ENCODE results near the gene NEK10. TPM values are rescaled to one million over a fixed set of nuclear protein-coding genes. Genes with fewer than 3 reads are reported as not detected.

Gene NEK10
- total RNA-seq, 1 donor from 2014 or later, result 1.2 TPM

- Mint-ChIP-seq H3K4me3 (ENCODE audit: unreplicated experiment) (no peak overlapping the region), H3K27ac (ENCODE audit: unreplicated experiment) (no peak overlapping the region), H3K4me1 (ENCODE audit: unreplicated experiment) (peaks cover 5% of the 10 kb centered on the region), H3K9me3 (ENCODE audit: unreplicated experiment) (no peaks in the 10 kb centered on the region), H3K36me3 (ENCODE audit: low read depth, unreplicated experiment) (no peaks in the 10 kb centered on the region), H3K27me3 (ENCODE audit: unreplicated experiment) (no peaks in the 10 kb centered on the region)
- TF ChIP-seq CTCF (IDR thresholded peaks at IDR 0.05; ENCODE audit: unreplicated experiment), result no peak
- no peak for DNase-seq (ENCODE audit: low spot score)
Measured at GRCh38 chr3:27391796-27392195, 22.6 kb upstream of the NEK10 start.

- H3K9me3 Mint-ChIP-seq (ENCODE audit: unreplicated experiment), result no peaks in the 10 kb centered on the region
- DNase-seq (ENCODE audit: low spot score), result no peak
- H3K4me1 Mint-ChIP-seq (ENCODE audit: unreplicated experiment), result no peaks in the 10 kb centered on the region
- no peak overlapping the region for H3K27ac Mint-ChIP-seq (ENCODE audit: unreplicated experiment)
- no peak overlapping the region for H3K4me3 Mint-ChIP-seq (ENCODE audit: unreplicated experiment)
- no peaks in the 10 kb centered on the region for H3K27me3 Mint-ChIP-seq (ENCODE audit: unreplicated experiment)
- no peak for TF ChIP-seq CTCF (IDR thresholded peaks at IDR 0.05; ENCODE audit: unreplicated experiment)
- no peaks in the 10 kb centered on the region for H3K36me3 Mint-ChIP-seq (ENCODE audit: low read depth, unreplicated experiment)
Measured at GRCh38 chr3:27387625-27388024, 18.4 kb upstream of the NEK10 start.

DNA sequence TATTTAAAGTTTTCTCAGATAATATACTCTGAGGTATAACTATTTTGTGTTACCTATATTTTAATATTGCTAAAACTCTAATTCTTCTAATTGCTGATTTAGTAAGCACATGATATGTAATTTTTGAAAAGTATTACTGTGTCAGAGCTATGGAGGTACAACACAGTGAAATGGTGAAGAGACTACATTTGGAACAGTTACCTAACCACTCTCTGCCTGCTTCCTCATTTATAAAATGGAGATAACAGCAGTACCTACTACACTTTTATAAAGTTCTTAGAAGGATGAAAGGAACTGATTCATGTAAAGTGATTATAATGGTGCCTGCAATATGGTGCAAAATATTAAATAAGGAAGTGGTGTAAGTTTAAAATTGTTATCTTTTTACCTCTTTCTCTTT lies 16.3 kb upstream of the NEK10 start:
- Mint-ChIP-seq H3K4me1 (ENCODE audit: unreplicated experiment) (no peaks in the 10 kb centered on the region), H3K9me3 (ENCODE audit: unreplicated experiment) (no peaks in the 10 kb centered on the region), H3K36me3 (ENCODE audit: low read depth, unreplicated experiment) (no peaks in the 10 kb centered on the region), H3K27me3 (ENCODE audit: unreplicated experiment) (no peaks in the 10 kb centered on the region), H3K27ac (ENCODE audit: unreplicated experiment) (no peak overlapping the region), H3K4me3 (ENCODE audit: unreplicated experiment) (no peak overlapping the region)
- no peak for DNase-seq (ENCODE audit: low spot score)
- no peak for TF ChIP-seq CTCF (IDR thresholded peaks at IDR 0.05; ENCODE audit: unreplicated experiment)

GRCh38 chr3:27384191-27384590 lies 15.0 kb upstream of the NEK10 start:
- Mint-ChIP-seq H3K4me3 (ENCODE audit: unreplicated experiment) (no peak overlapping the region), H3K27me3 (ENCODE audit: unreplicated experiment) (no peaks in the 10 kb centered on the region), H3K27ac (ENCODE audit: unreplicated experiment) (no peak overlapping the region), H3K9me3 (ENCODE audit: unreplicated experiment) (no peaks in the 10 kb centered on the region), H3K36me3 (ENCODE audit: low read depth, unreplicated experiment) (no peaks in the 10 kb centered on the region), H3K4me1 (ENCODE audit: unreplicated experiment) (no peaks in the 10 kb centered on the region)
- DNase-seq (ENCODE audit: low spot score), result no peak
- no peak for TF ChIP-seq CTCF (IDR thresholded peaks at IDR 0.05; ENCODE audit: unreplicated experiment)

DNA sequence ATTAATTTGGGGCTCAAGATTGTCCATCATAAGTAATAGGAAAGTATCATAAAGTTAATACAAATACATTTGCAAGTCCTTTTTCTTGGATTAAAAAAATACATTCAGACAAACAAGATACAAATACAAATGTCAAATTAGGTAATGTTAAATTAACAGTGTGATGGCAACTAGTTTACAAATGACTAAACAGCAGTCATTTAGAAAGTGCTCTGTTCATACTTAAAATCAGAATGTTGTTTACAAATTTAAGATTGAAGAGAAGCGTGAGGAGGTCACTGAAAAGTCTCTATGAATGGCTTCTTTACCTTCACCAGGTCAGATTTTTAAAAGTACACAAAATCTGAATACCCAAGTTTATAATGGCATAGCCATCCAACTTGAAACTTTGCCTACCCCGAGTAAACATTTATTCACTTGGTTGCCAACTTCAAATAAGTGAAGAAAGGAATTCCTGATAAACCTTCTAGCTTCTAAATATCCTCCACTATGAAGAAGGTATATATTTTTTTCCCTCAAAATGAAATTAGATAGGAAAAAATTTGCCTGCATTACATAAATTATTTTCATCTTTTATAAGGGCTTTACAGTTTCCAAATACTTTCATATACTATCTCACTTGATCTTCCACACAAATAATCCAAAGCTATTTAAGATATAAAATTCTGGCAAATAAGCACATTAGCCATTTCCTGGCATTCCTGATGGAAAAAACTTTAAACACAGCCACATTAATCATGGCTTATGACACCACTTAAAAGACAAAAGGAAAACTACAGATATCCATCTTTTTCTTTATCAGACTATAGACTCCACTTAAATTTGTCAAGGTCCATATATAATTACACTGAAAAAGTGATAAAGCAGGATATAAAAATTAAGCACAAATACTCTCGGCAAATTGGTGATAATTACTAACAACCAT lies 11.5 kb upstream of the NEK10 start:
- Mint-ChIP-seq H3K9me3 (ENCODE audit: unreplicated experiment) (no peaks in the 10 kb centered on the region), H3K27ac (ENCODE audit: unreplicated experiment) (no peak overlapping the region), H3K36me3 (ENCODE audit: low read depth, unreplicated experiment) (no peaks in the 10 kb centered on the region), H3K4me3 (ENCODE audit: unreplicated experiment) (no peak overlapping the region), H3K4me1 (ENCODE audit: unreplicated experiment) (no peaks in the 10 kb centered on the region), H3K27me3 (ENCODE audit: unreplicated experiment) (peaks cover 2% of the 10 kb centered on the region)
- TF ChIP-seq CTCF (IDR thresholded peaks at IDR 0.05; ENCODE audit: unreplicated experiment), result no peak
- DNase-seq (ENCODE audit: low spot score), result no peak

All from endothelial cell (in vitro differentiated cells).